H1 (cell line): Measurements from ENCODE around the gene LRRC45.

ENCODE experiments used
- ATF3 ChIP-seq: IDR thresholded peaks from 2 replicates; pipeline ENCODE4 v1.6.1; 2011; ENCODE audit warnings: low read depth, mild to moderate bottlenecking, low read length; ENCODE audit not compliant: insufficient read depth
- CBX5 ChIP-seq: fragments of 300-800, 300-1000 bp; sonication (generic); IDR thresholded peaks from 2 replicates; pipeline ENCODE4 v1.7.1; 2016; ENCODE audit warnings: antibody characterized with exemption, low read length, low read depth
- CREB1 ChIP-seq: IDR thresholded peaks from 2 replicates; pipeline ENCODE4 v1.6.1; 2012; ENCODE audit warnings: inconsistent platforms
- CTCF ChIP-seq, 3 experiments: IDR thresholded peaks; 1 replicate in 2 of 3; 2 replicates in 1 of 3; pipeline versions ENCODE4 v1.5.1 to v1.6.1; 2011; ENCODE audit warnings: low read length in 3 of 3, mild to moderate bottlenecking in 3 of 3, inconsistent platforms in 2 of 3, low read depth in 1 of 3, moderate library complexity in 1 of 3; ENCODE audit not compliant: insufficient read depth in 1 of 3; ENCODE audit errors: control extremely low read depth in 1 of 3
- E2F6 ChIP-seq: IDR thresholded peaks from 2 replicates; pipeline ENCODE4 v1.6.1; 2012; ENCODE audit warnings: inconsistent platforms
- POLR2A ChIP-seq, 2 experiments: IDR thresholded peaks; 1 replicate in 1 of 2; 2 replicates in 1 of 2; pipeline ENCODE4 v1.6.1; 2011; ENCODE audit warnings: low read depth in 2 of 2, low read length in 2 of 2, mild to moderate bottlenecking in 2 of 2; ENCODE audit errors: control extremely low read depth in 1 of 2
- POLR2AphosphoS5 ChIP-seq: IDR thresholded peaks from 2 replicates; pipeline ENCODE4 v1.6.1; 2011; ENCODE audit warnings: low read depth, low read length
- TEAD4 ChIP-seq: IDR thresholded peaks from 2 replicates; pipeline ENCODE4 v1.6.1; 2012; ENCODE audit warnings: low read depth, low read length, inconsistent platforms, mixed read lengths
- ZNF274 ChIP-seq: IDR thresholded peaks from 2 replicates; pipeline ENCODE4 v1.7.0; 2012; ENCODE audit warnings: low read length, borderline replicate concordance; ENCODE audit errors: extremely low read depth

GRCh38 chr17:82016875-82017459 lies 6.1 kb upstream of the LRRC45 start:
- no peak for TF ChIP-seq E2F6
- no peak for TF ChIP-seq CTCF (IDR thresholded peaks at IDR 0.05; ENCODE audit: control extremely low read depth in 1 of 3, insufficient read depth in 1 of 3, low read depth in 1 of 3, low read length in 3 of 3)
- TF ChIP-seq CBX5: no peak
- no peak for TF ChIP-seq POLR2AphosphoS5
- no peak for TF ChIP-seq ATF3
- no peak for TF ChIP-seq POLR2A (IDR thresholded peaks at IDR 0.05; ENCODE audit: control extremely low read depth in 1 of 2, low read depth in 2 of 2, low read length in 2 of 2)
- TF ChIP-seq CREB1: no peak
- TF ChIP-seq ZNF274: no peak
- no peak for TF ChIP-seq TEAD4
